NT2/D1 (cell line): ENCODE measurements around the gene CUL1.

Experiments
- SUZ12 ChIP-seq: IDR thresholded peaks from 2 replicates; pipeline ENCODE4 v1.6.1; 2011; ENCODE audit not compliant: insufficient read length, insufficient read depth; ENCODE audit errors: extremely low read depth
- ZNF274 ChIP-seq: IDR thresholded peaks from 2 replicates; pipeline ENCODE4 v1.6.1; 2011; ENCODE audit warnings: mild to moderate bottlenecking, low read depth, low read length

- TF ChIP-seq ZNF274, result no peak
- TF ChIP-seq SUZ12, result no peak
Observed at GRCh38 chr7:148770004-148770403, 71.3 kb downstream of the CUL1 start.
